ENCODE results near the gene KCTD13. TPM values are rescaled to one million over a fixed set of nuclear protein-coding genes. Genes with fewer than 3 reads are reported as not detected.
"Not testable (repeated sequence)": the region's sequence is repeated elsewhere in the genome, so short reads cannot be mapped to it uniquely, and the experiment has no call there.

The KCTD13 gene
- total RNA-seq, 4 donors from 2014 or later, result 14.4 to 25.7 (median 18.8) TPM

DNA sequence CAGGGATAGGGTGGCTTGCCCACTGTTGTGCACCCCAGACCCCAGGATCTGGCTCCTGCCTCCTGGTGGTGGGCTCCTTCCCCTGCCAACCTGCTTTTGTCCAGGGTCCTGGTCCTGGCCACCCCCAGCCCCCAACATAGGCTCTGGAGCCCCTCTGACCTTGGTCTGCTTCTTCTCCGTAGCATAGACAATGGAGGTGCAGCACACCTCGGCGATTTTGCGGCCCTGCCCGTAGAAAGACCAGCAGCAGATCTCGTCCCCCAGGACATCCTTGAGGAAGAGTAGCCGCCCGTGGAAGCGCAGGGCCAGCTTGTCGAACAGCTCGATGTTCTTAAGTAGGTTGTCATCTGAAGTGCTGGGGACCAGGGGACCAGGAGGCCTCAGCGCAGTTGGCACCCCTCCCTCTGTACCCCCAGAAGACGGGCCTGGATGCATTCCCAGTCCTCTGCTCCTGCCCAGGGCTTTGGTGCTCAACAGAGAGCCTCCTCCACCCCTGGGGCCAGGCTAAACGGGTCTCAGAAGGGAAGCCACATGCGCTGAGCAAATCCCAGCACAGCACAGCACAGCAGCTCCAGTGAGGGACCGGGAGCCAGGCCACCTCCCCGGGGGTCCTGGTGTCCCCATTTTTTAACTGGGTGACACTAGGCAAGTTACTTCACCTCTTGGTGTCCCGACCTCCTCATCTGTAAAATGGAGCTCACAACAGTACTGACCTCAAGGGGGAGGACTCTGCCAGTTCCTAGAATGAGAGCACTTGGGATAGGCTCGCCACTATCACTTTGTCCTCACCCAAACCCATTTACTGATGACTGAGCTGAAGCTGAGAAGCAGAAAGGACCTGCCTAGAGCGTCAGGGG is 15.0 kb downstream of the KCTD13 start:
- H3K36me3 ChIP-seq, result peaks cover 0 to 29% (median 17%) of the 10 kb centered on the region in 4 donors
- no peak overlapping the region for H3K4me3 ChIP-seq
- DNase-seq (ENCODE audit: extremely low spot score), result no peak
- intact Hi-C loops (cut with DNase I), result no loop called here
- TF ChIP-seq, protein P1, sequence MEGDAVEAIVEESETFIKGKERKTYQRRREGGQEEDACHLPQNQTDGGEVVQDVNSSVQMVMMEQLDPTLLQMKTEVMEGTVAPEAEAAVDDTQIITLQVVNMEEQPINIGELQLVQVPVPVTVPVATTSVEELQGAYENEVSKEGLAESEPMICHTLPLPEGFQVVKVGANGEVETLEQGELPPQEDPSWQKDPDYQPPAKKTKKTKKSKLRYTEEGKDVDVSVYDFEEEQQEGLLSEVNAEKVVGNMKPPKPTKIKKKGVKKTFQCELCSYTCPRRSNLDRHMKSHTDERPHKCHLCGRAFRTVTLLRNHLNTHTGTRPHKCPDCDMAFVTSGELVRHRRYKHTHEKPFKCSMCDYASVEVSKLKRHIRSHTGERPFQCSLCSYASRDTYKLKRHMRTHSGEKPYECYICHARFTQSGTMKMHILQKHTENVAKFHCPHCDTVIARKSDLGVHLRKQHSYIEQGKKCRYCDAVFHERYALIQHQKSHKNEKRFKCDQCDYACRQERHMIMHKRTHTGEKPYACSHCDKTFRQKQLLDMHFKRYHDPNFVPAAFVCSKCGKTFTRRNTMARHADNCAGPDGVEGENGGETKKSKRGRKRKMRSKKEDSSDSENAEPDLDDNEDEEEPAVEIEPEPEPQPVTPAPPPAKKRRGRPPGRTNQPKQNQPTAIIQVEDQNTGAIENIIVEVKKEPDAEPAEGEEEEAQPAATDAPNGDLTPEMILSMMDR (IDR thresholded peaks at IDR 0.05), result no peak
- TF ChIP-seq EP300 (IDR thresholded peaks at IDR 0.05) (no peak), POLR2AphosphoS5 (IDR thresholded peaks at IDR 0.05) (no peak), POLR2A (IDR thresholded peaks at IDR 0.05; ENCODE audit: low read depth) (no peak)
- H3K27ac ChIP-seq (replicated peaks in 1 of 4), result no peak overlapping the region
- no peaks in the 10 kb centered on the region for H3K9me3 ChIP-seq
- WGBS, result 80% methylated on average over 15 of the region's 20 CpGs
- no peaks in the 10 kb centered on the region for H3K4me1 ChIP-seq
- no peaks in the 10 kb centered on the region for H3K27me3 ChIP-seq

DNA sequence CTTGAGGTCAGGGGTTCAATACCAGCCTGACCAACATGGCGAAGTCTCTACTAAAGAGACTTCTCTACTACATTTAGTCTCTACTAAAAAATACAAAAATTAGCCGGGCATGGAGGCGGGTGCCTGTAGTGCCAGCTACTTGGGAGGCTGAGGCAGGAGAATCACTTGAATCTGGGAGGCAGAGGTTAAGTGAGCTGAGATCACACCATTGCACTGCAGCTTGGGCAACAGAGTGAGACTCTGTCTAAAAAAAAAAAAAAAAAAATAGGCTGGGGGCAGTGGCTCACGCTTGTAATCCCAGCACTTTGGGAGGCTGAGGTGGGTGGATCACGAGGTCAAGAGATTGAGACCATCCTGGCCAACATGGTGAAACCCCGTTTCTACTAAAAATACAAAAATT is 16.2 kb downstream of the KCTD13 start:
- H3K9me3 ChIP-seq; H3K27me3 ChIP-seq; intact Hi-C loops (cut with DNase I); H3K4me3 ChIP-seq; H3K4me1 ChIP-seq; H3K27ac ChIP-seq (replicated peaks in 1 of 4); DNase-seq (ENCODE audit: extremely low spot score): not testable (repeated sequence)
- WGBS, result 76% methylated on average over 6 of the region's 6 CpGs
- peaks cover 0 to 25% (median 14%) of the 10 kb centered on the region in 4 donors for H3K36me3 ChIP-seq

DNA sequence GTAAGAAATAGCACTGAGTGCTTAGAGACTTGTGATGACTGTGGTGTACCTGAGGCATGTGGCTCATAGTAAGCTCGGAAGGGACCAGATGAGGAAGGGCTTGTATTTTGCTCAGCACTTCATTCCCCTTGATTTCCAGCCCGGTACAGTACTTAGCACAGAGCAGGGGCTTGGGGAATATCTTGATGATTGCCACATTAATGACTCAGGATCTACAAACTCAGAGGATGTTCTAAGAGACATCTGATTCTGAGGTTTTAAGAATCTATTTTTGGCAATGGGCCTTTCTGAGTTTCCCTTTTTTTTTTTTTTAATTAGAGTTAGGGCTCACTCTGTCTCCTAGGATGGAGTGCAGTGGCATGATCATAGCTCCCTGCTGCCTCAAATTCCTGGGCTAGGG is 16.6 kb downstream of the KCTD13 start:
- Histone ChIP-seq H3K36me3 (peaks cover 0 to 20% (median 12%) of the 10 kb centered on the region in 4 donors), H3K9me3 (no peaks in the 10 kb centered on the region), H3K27ac (replicated peaks in 1 of 4) (no peak overlapping the region), H3K4me1 (no peaks in the 10 kb centered on the region), H3K27me3 (no peaks in the 10 kb centered on the region), H3K4me3 (no peak overlapping the region)
- intact Hi-C loops (cut with DNase I), result no loop called here
- no peak for TF ChIP-seq EP300 (IDR thresholded peaks at IDR 0.05)
- TF ChIP-seq POLR2AphosphoS5 (IDR thresholded peaks at IDR 0.05), result no peak
- TF ChIP-seq, protein P1 (IDR thresholded peaks at IDR 0.05), result no peak
- no peak for TF ChIP-seq POLR2A (IDR thresholded peaks at IDR 0.05; ENCODE audit: low read depth)
- 77% methylated on average over 2 of the region's 2 CpGs for WGBS
- DNase-seq (ENCODE audit: extremely low spot score), result no peak

DNA sequence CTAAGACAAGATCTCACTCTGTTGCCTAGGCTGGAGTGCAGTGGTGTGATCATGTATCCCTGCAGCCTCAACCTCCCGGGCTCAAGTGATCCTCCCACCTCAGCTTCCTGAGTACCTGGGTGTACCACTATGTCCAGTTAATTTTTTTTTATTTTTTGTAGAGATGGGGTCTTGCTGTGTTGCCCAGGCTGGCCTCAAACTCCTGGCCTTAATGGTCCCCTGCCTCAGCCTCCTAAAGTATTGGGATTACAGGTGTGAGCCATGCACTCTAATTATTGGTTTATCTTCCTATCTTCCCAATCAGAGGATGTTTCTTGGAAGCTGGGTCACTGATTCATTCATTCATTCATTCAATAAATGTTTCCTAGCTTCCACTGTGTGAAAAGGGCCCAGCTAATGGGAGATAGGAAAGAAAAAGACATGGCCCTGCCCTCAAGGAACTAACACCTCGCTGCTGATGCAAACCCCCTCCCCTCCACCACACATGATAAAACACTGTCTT is 17.3 kb downstream of the KCTD13 start:
- Histone ChIP-seq H3K27me3 (no peaks in the 10 kb centered on the region), H3K36me3 (peaks cover 0 to 14% (median 9%) of the 10 kb centered on the region in 4 donors), H3K4me1 (no peaks in the 10 kb centered on the region), H3K27ac (replicated peaks in 1 of 4) (no peak overlapping the region), H3K9me3 (no peaks in the 10 kb centered on the region), H3K4me3 (no peak overlapping the region)
- intact Hi-C loops (cut with DNase I), result no loop called here
- no peak for DNase-seq (ENCODE audit: extremely low spot score)
- TF ChIP-seq EP300 (IDR thresholded peaks at IDR 0.05) (no peak), POLR2A (IDR thresholded peaks at IDR 0.05; ENCODE audit: low read depth) (no peak), POLR2AphosphoS5 (IDR thresholded peaks at IDR 0.05) (no peak)
- TF ChIP-seq, protein P1 (IDR thresholded peaks at IDR 0.05), result no peak
- 88% methylated on average over 2 of the region's 2 CpGs for WGBS

DNA sequence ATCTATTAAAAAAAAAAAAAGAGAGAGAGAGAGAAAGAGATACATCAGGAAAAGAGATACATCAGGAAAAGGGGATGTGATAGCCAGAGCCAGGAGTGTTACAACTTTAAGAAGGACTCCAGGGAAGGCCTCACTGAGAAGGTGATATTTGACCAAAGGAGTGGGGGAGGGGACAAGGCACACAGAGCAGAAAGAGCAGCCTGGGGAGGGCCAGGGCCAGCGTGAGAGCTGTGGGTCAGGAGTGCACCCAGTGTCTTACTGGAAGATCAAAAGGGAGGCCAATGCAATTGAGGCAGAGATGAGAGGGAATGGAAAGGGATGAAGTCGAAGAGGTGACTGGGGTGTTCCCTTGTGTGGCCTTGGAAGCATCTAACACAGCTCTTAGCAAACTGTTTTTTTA is 18.1 kb downstream of the KCTD13 start:
- H3K4me1 ChIP-seq, result no peaks in the 10 kb centered on the region
- H3K27me3 ChIP-seq, result no peaks in the 10 kb centered on the region
- no peaks in the 10 kb centered on the region for H3K9me3 ChIP-seq
- H3K27ac ChIP-seq (replicated peaks in 1 of 4), result no peak overlapping the region
- peaks cover 0 to 8% (median 6%) of the 10 kb centered on the region in 4 donors for H3K36me3 ChIP-seq
- intact Hi-C loops (cut with DNase I), result no loop called here
- no peak overlapping the region for H3K4me3 ChIP-seq
- DNase-seq (ENCODE audit: extremely low spot score), result no peak
- 73% methylated on average over 2 of the region's 2 CpGs for WGBS
- TF ChIP-seq, protein P1 (IDR thresholded peaks at IDR 0.05), result no peak
- TF ChIP-seq EP300 (IDR thresholded peaks at IDR 0.05), result no peak
- no peak for TF ChIP-seq POLR2A (IDR thresholded peaks at IDR 0.05; ENCODE audit: low read depth)
- TF ChIP-seq POLR2AphosphoS5 (IDR thresholded peaks at IDR 0.05), result no peak
